ENCODE measurements around the gene SLC16A8.
A peak's percentile ranks its signal among the peaks of the same experiment; 100 is the strongest.

Gene SLC16A8

DNA sequence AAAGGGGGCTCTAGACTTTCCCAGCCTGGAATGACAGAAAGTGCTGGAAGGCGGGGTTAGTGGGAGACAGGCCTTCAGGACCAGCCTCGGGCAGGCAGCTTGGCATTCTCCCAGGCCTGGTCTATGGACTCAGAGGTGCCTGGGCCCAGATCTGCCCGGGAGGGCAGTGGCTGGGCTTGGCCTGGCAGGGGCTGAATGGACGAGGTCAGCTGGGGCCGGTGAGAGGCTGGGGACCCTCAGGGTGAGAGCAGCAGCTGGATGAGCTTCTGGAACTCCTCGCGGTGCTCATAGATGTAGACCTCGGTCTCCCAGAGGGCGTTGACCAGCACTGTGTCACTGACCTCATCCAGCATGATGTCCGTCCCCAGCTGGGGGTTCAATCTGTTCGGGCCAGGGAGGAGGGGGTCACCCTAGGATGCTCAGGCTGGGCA lies 28.0 kb upstream of the SLC16A8 start:
- no peak for DNase-seq

GRCh38 chr22:38110863-38111852 lies 27.2 kb upstream of the SLC16A8 start:
- DNase-seq, result no peak

- DNase-seq, result no peak
These were observed 26.3 kb upstream of the SLC16A8 start, which contains the start of gene BAIAP2L2 for GRCh38 chr22:38110008-38110862. Gene BAIAP2L2 (minus strand): TSS chr22:38110684. CDS start chr22:38110525, 159 bp downstream.

DNA sequence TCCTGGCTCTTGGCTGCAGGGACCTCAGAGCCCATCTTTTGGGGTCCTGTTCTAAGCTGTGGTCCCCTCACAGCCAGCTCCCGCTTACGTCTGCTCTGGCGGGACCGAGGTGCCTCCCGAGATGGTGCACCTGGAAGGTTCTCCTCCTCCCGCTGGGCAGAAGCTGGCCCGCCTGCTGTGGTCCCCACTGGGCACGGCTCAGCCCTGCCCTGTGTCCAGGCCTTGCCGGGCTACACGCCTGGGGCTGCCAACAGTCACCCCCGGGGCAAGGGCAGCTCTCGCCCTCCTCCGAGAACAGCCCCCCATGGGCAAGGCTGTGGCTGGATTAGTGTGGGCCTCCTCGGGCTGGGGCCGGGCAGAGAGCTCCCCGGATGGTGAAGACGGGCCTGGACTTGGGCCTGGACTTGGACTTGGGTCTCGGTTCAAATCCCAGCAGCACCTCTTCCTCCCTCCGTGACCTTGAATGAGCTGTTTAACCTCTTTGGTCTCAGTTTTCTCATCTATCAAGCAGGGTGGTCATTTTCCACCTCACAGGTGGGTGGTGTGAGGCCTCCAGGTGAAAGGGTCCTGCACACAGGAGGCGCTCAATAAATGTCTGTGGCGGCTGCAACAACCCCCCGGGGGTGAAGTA lies 25.5 kb upstream of the SLC16A8 start:
- peak in 2 of 3 experiments; percentile 34 to 38 for DNase-seq

- DNase-seq, result no peak
These were observed 24.8 kb upstream of the SLC16A8 start for GRCh38 chr22:38108561-38109319.

DNA sequence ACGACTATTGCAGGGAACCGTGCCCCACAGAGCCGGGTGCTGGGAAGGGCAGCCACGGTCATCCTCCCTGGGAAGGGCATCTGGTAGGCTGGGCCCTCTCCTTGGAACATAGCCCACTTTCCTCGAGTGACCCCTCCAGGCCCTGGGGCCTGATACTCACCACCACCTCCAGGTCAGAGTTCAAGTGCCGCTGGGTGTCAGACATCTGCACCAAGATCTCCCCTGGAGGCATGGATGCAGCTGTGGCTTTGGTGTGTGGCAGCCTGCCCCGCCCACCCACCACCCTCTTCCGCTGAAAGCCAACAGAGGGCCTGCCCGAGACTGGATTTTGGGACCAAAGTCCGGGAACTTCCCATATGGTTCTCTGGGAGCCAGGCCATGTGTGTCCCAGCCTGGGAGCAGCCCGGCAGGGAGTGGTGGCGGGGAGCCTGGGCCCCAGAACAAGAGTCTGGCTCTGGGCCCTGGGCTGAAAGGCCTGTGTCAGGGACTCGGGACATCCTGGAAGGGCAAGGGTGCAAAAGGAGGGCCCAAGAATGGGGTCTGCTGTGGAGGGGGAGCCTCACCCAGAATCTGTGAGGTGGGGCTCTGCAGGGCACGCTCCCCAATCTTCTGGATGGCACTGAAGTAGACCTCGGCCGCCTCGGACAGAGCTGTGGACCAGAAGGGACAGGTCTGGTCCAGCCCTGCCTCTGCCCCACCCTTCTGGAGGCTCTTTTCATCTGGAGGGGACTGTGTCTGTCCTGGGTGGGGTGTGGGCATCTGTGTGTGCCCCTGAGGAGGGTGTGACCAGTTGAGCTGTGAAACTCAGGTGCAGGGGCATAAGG lies 23.9 kb upstream of the SLC16A8 start:
- no peak for DNase-seq

- no peak for DNase-seq
These were observed 23.0 kb upstream of the SLC16A8 start for GRCh38 chr22:38106814-38107578.

- DNase-seq, result peak in 2 of 3 experiments; percentile 0
These were observed 20.1 kb upstream of the SLC16A8 start for GRCh38 chr22:38104084-38104483.

DNA sequence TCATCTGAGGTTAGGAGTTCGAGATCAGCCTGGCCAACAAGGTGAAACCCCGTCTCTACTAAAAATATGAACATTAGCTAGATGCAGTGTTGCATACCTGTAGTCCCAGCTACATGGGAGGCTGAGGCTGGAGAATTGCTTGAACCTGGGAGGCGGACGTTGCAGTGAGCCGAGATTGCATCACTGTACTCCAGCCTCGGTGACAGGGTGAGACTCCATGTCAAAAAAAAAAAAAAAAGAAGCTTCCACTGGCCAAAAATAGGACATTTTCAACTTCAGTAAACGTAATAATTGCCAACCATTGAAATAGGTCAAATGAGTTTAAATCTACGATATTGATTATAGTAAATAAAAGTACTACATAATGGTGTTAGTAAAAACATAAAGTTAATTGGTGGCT lies 19.7 kb upstream of the SLC16A8 start:
- no peak for DNase-seq

GRCh38 chr22:38098410-38099249 lies 14.6 kb upstream of the SLC16A8 start:
- DNase-seq, result no peak

DNA sequence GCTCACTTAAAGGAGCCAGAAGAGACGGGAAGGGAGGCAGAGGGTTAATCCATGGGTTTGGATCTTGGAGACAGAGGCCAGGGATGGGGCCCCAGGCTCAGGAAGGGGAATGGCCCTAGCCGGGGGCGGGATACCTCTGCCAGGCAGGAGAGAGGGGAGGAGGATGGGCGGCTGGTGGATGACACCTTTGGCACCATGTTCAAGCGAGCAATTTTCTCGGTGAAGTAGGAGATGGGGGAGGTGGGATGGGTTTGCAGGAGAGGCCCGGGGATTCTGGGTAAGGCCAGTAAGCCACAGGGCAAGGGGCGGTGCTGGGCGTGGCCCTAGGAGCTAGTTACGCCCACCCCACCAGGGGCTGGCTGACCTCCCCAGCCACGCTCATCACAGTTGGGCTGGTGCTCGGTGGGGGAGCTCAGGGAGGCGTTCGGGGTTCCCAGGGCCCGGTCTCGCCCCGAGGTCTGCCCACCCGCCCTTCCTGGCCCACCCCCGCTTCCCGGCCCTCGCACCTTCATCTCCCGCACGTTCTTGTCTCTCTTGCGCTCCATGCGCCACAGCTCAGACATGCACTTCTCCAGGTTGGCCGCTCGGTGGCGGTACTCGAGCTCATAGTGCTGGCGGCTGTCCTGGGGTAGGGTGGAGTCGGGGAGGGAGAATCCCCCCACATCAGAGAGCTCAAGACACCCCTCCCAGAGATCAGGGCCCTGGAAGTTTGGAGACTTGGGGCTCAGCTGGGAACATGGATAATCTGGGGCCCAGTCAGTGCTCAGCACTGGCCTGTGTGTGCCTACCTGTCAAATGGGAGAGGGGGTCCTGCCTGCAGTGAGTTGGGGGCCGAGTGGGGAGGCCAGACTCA lies 13.8 kb upstream of the SLC16A8 start:
- no peak for DNase-seq

- no peak for DNase-seq
These were observed 13.1 kb upstream of the SLC16A8 start for GRCh38 chr22:38097058-38097457.

DNA sequence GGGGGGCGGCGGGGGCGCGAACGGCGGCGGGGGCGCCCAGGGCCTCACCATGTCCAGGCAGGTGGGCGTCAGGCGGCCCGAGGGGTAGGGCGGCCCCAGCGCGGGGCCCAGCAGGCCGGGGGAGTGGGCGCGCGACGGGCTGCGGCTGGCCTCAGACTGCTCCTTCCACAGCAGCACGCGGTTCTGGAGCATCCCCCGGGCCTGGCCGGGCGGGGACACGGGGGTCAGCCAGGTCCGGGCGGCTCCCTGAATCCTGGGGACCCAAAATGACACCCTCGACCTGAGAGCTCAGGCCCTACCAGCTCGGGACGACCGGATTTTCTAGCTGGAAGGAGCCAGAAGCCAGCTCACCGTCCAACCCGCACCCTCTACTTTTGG lies 5.5 kb upstream of the SLC16A8 start:
- DNase-seq, result no peak

GRCh38 chr22:38088629-38089473 lies 4.9 kb upstream of the SLC16A8 start:
- no peak for DNase-seq

DNA sequence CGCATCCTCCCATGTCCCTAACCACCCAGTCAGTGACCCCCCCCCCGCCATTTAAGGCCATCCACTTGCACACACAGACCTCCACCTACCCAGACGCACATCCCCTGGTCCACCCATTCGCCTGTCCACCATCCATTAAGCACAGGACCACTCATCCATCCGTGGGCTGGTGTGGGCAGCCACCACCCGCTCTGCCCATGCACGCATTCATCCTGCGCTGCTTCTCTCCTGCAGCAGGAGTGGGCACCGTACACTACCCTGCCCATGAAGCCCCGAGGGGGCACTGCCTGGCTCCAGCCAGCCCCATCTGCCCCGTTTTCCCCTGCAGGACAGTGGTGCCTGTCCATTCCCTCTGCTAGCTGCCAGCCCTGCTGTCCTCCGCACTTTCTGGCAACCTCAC lies 3.9 kb upstream of the SLC16A8 start:
- no peak for DNase-seq

- no peak for DNase-seq
These were observed 3.0 kb upstream of the SLC16A8 start for GRCh38 chr22:38086942-38087341.

- no peak for DNase-seq
These were observed 2.2 kb upstream of the SLC16A8 start for GRCh38 chr22:38086001-38086845.

Data from NCI-H1417 (cell line).